ENCODE measurements around the gene PCYT1A.
"Not testable (repeated sequence)": the region's sequence is repeated elsewhere in the genome, so short reads cannot be mapped to it uniquely, and the experiment has no call there.

PCYT1A gene

DNA sequence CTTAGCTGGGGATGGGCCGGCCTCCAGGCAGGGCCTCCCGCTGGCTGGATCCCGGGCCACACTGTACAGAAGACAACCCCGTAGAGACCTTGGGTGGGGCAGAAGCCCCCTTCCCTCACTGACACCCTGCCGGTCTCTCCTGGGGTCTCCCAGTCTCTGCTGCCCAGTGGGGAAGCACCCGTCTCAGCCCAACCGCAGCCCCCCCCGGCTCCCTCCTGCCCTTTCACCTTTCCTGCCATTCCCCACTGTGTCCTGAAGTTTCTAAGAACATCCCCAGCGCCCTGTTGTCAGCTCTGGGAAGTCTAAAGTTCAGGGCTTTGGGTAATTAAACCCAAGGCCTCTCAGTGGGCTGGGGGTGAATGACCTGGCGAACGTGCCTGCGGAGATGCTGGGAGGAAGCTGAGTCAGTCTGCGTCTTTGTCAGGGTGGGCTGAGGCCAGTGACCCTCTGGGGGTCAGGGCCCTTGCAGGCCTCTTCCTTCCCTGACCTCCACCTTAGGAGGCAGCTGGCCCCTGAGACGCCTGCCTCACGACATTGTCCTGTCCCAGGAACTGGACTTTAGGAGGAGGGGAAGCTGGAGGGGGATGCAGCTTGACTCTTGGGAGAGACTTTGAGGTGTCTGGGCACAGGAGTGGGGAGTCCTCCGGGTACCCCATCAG lies 72.6 kb downstream of the PCYT1A start:
- no peak for DNase-seq (ENCODE audit: low read depth)

DNA sequence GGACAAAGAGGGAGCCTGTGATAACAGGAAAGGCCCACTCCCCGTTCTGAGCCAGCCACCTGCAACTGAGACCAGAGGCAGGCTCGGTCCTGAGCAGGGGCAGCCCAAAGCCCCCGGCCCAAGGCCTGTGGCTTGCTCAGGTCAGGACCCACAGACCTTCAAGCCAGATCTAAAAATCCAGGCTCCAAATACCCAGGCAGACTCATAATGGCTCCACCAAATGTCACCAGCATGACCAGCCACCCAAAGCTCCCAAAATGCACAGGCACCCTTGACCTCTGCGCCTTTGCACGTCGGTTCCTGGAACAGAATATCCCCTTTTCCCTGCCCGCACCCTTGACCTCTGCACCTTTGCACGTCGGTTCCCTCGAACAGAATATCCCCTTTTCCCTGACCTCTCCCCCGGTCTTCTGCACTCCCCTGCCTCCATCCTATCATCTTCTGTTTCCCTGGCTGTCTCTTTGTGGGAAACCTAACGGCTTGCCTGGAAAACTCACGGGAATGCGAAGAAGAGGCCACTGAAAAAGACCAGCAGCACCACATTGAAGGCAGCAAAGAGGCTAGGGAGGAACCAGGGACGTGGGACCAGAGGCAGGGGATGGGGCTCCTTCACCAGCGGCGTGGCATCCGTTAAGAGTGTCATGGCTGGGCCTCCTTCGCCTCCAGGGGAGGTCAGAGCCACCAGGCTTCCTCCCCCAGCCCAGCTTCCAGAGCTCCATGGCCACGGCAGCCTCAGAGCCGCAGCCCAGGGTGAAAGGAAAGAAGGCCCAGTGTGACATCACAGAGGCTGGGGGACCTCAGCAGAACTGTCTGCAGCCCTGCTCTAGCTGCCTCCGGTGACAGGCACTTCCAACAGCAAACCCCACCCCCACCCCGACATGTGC lies 76.6 kb downstream of the PCYT1A start, which contains the start of gene ZDHHC19:
TSS of gene ZDHHC19 (minus strand) at position 728 of the 884 bp plus-strand sequence. CDS start at position 643, 85 bp downstream.
- DNase-seq (ENCODE audit: low read depth) = no peak

DNA sequence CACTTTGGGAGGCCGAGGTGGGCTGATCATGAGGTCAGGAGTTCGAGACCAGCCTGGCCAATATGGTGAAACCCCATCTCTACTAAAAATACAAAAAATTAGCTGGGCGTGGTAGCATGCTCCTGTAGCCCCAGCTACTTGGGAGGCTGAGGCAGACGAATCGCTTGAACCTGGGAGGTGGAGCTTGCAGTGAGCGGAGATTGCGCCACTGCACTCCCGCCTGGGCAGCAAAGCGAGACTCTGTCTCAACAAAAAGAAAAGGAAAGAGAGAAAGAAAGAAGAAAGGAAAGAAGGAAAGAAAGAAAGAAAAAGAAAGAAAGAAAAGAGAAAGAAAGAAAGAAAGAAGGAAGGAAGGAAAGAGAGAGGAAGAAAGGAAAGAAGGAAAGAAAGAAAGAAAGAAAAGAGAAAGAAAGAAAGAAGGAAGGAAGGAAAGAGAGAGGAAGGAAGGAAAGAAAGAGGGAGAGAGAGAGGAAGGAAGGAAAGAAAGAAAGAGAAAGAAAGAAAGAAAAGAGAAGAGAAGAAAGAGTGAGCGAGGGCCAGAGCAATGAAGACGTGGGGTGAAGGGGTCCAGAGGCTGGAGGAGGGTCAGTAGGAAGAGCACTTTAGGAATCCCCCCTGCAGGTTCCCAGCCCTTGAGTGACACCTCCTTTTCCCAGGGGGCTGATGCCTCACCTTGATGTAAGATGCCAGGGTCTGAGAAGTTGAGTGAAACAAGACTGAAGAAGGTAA lies 77.4 kb downstream of the PCYT1A start:
- DNase-seq (ENCODE audit: low read depth) = not testable (repeated sequence)

DNA sequence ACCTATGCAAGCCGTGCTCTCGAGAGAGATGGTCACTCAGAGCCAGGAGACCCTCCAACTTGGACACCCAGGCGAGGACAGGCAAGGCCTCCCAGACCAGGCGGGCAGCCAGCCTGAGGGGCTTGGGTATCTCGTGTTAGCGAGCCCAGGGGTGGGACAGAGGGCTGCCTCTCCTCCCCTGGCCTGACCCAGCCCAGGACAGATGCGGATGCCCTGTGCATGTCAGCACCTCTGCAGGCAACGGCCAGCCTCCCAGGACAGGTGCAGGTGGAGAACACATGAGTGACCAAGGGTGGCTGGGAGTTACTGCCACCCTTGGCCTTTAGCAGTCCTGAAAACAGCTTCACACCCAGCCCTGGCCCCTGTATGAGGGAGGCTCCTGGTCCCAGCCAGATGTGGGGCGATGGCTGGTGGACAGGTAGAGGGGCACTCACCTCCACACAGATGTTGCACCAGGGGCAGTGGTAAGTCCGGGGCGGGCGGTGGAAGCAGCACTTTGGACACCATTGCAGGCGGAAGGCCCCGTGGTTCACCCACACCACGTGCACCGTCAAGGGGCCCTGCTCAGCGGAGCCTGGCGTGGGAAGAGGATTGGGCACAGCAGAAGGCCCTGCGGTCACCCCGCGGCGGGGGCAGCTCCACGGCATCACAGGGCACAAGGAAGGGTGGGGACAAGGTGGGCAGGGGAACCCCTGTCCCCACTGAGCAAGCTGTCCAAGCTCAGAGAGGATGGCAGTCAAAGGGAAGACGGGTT lies 78.4 kb downstream of the PCYT1A start:
- no peak for DNase-seq (ENCODE audit: low read depth)

- peak; percentile 37 for DNase-seq (ENCODE audit: low read depth)
Measured at GRCh38 chr3:196207833-196208607, 79.5 kb downstream of the PCYT1A start.

GRCh38 chr3:196207159-196207832 lies 80.2 kb downstream of the PCYT1A start:
- DNase-seq (ENCODE audit: low read depth) = no peak

DNA sequence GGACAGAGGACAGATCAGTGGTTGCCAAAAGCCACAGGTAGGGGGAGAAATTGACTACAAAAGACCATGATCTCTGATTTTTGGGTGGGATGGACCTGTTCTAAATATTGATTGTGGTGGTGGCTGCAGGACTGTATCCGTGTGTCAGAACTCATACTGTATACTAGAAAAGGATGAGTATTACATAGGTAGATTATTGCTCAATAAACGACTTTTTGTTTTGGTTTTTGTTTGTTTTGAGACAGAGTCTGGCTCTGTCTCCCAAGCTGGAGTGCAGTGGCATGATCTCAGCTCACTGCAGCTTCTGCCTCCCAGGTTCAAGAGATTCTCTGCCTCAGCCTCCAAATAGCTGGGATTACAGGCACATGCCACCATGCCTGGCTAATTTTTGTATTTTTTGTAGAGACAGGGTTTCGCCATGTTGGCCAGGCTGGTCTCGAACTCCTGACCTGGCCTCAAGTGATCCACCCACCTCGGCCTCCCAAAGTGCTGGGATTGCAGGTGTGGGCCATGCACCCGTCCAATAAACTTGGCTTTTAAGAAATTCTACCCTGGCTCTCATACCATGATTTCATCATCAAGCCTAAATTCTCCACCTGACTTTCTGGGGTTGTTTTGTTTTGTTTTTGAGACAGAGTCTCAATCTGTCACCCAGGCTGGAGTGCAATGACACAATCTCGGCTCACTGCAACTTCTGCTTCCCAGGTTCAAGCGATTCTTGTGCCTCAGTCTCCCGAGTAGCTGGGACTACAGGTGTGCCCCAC lies 81.9 kb downstream of the PCYT1A start:
- DNase-seq (ENCODE audit: low read depth) = not testable (repeated sequence)

GRCh38 chr3:196203846-196204245 lies 83.7 kb downstream of the PCYT1A start:
- no peak for DNase-seq (ENCODE audit: low read depth)

GRCh38 chr3:196202516-196202970 lies 85.0 kb downstream of the PCYT1A start:
- no peak for DNase-seq (ENCODE audit: low read depth)

DNA sequence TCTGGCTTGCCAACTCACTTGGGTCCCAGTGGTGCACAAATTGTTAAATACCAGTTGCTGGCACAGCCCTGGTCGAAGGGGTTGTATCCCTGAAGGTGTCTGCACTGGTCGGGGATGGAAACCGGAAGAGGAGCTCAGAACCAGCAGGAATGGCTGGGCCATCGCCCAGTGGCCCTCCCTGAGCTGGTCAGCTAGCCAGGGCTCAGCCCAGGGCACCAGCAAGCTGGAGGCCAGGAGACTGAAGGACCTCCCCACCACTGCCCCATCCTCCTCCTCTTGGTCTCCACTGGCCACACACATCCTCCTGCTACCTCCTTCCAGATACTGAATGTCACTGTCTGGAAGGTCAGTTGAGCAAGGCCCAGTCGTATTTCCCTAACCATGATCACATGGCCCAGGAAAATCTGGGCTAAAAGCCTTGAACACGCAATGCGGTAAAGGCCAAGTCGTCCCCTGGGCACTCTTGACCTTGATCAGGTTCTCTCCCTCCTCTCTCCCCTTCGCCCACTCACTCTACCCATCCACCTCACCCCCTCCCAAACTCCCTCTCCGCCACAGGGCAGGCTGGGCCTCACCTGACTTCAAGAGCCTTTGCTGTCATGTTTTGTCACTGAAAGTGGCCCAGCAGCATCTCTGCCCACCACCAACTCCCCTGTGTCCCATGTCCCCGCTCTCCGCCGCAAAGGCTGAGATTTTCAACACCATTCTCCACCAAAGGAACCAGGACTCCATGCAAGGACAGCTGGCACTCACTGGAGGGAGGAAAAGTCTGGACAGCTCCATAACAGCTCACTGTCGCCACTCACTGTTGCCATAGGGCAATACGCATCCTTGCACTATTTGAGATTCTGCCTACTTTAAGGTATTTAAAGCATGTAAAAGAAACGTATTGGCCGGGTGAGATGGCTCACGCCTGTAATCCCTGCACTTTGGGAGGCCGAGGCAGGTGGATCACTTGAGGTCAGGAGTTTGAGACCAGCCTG lies 88.5 kb downstream of the PCYT1A start:
- no peak for DNase-seq (ENCODE audit: low read depth)

DNA sequence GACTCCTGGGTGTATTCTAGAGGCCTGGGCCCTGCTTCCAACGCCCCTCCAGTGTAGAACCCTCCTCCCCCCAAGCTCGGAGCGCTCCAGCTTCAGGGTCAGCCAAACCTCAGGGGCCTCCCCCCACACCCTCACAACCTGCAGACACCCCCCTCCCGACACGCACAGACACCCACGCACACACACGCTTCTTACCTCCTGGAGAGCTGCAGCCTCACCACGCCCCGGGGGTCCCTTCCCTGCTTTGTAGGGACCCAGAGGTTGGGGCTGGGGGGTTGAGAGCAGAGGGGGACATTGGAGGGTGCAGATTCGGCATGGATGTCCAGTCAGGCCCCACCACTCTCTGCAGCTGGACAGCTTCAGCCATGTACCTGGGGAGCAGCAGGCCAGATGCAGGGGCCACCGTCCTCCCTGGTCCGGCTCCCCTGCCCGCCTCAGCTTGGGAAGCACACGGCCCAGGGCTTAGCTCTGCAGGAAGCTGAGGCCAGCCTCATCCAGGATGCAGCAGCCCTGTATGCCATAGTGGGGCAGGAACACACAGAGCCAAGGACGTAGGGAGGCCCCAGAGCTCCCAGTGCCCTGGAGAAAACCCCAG lies 89.3 kb downstream of the PCYT1A start:
- DNase-seq (ENCODE audit: low read depth) = no peak

DNA sequence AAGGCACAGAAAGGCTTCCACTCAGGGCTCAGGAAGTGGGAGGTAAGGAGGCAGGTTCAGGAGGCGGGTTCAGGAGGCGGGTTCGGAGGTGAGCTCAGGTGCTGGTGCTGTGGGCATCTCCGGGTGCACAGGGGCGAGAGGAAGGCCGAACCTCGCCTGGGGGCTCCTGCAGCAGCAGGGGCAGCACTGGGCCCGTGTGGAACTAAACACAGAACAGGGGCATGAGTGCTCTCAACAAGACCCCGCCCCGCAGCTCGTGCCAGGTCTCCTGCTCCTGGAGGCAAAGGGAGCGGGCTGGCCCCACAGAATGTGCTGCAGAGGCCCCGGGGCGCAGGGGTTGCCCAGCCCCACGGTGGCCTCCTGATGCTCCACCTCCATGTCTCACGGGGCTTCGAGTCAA lies 90.0 kb downstream of the PCYT1A start:
- no peak for DNase-seq (ENCODE audit: low read depth)

GRCh38 chr3:196195664-196196265 lies 91.8 kb downstream of the PCYT1A start:
- no peak for DNase-seq (ENCODE audit: low read depth)

- DNase-seq (ENCODE audit: low read depth) = no peak
Measured at GRCh38 chr3:196194542-196194915, 93.0 kb downstream of the PCYT1A start.

DNA sequence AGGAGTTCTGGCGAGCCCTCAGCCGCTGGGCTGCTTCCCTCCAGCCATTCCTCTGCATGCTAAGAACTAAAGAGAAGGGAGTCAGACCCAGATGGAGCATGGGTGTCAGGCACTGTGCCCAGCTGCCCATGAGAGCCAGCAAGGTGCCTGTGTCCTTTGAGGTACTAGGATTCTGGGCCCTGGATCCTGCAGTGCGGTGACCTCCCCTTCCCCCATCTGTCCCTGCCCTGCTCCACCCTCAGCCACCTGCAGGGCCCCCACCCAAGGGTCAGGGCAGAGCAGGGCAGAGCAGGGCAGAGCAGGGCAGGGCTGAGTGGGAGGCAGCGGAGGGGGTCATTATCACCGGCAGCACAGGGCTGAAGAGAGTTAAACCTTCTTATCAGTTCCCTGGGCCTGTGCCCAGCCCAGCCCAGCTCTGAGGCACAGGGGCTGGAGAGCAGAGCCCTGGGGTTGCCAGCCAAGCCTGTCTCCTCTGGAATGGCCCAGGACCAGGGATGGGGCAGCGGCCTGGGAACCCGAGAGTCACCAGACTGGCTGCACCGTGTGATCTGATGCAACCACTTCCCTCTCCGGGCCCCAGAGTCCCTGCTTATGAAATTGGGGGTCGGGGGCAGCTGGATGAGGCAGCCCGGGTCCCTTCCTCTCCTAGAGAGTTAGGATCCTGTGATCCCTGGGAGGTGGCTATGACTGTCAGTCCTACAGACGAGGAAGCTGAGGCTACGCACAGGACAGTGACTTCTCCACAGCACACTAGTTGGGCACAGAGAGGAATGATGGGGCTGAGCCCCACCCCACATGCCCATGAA lies 93.6 kb downstream of the PCYT1A start:
- no peak for DNase-seq (ENCODE audit: low read depth)

- no peak for DNase-seq (ENCODE audit: low read depth)
Measured at GRCh38 chr3:196193133-196193735, 94.3 kb downstream of the PCYT1A start.
